HepG2 (cell line): ENCODE measurements around the gene C14orf119. TPM values are rescaled to one million over a fixed set of nuclear protein-coding genes. Genes with fewer than 3 reads are reported as not detected.
A peak's percentile ranks its signal among the peaks of the same experiment; 100 is the strongest.

Source experiments
- AGO2 ChIP-seq: fragments of 200-400 bp; formaldehyde crosslinking; optimal IDR thresholded peaks from 2 replicates; pipeline ENCODE3; 2017; ENCODE audit warnings: mild to moderate bottlenecking, low read depth, low read length, moderate library complexity
- HOXD1 ChIP-seq: sonication (generic); formaldehyde crosslinking; IDR thresholded peaks from 2 replicates; pipeline ENCODE4 v1.5.0; 2020; ENCODE audit warnings: missing genetic modification reagents
- KLF12 ChIP-seq: sonication (generic); formaldehyde crosslinking; IDR thresholded peaks from 2 replicates; pipeline ENCODE4 v1.4.0; 2020; ENCODE audit warnings: missing genetic modification reagents, borderline replicate concordance
- KLF15 ChIP-seq: sonication (generic); formaldehyde crosslinking; IDR thresholded peaks from 2 replicates; pipeline ENCODE4 v1.8.1; 2023; ENCODE audit warnings: borderline replicate concordance, mild to moderate bottlenecking, inconsistent platforms, missing genetic modification reagents, mixed read lengths
- MAF1 ChIP-seq: sonication (generic); formaldehyde crosslinking; IDR thresholded peaks from 2 replicates; pipeline ENCODE4 v1.5.0; 2020; ENCODE audit warnings: missing genetic modification reagents, borderline replicate concordance
- SETDB1 ChIP-seq: sonication (generic); formaldehyde crosslinking; IDR thresholded peaks from 2 replicates; pipeline ENCODE4 v1.5.1; 2020; ENCODE audit warnings: missing genetic modification reagents, mild to moderate bottlenecking, borderline replicate concordance
- THAP9 ChIP-seq: sonication (generic); formaldehyde crosslinking; IDR thresholded peaks from 2 replicates; pipeline ENCODE4; 2020; ENCODE audit warnings: missing genetic modification reagents, mild to moderate bottlenecking, borderline replicate concordance
- ZNF24 ChIP-seq: fragments of 450-650 bp; IDR thresholded peaks from 2 replicates; pipeline ENCODE4 v1.6.1; 2017; ENCODE audit warnings: antibody characterized with exemption, mild to moderate bottlenecking
- ZNF33A ChIP-seq: sonication (generic); formaldehyde crosslinking; IDR thresholded peaks from 2 replicates; pipeline ENCODE4 v1.5.1; 2020; ENCODE audit warnings: missing genetic modification reagents, mild to moderate bottlenecking, moderate library complexity, borderline replicate concordance
- ZNF354B ChIP-seq: sonication (generic); formaldehyde crosslinking; IDR thresholded peaks from 2 replicates; pipeline ENCODE4 v1.8.0; 2022; ENCODE audit warnings: mild to moderate bottlenecking, missing genetic modification reagents
- ZNF446 ChIP-seq: sonication (generic); formaldehyde crosslinking; IDR thresholded peaks from 2 replicates; pipeline ENCODE4 v1.5.0; 2020; ENCODE audit warnings: mild to moderate bottlenecking, missing genetic modification reagents
- ZNF460 ChIP-seq: sonication (generic); formaldehyde crosslinking; IDR thresholded peaks from 2 replicates; pipeline ENCODE4 v1.5.1; 2020; ENCODE audit warnings: missing genetic modification reagents, mild to moderate bottlenecking, borderline replicate concordance
- ZNF512B ChIP-seq: sonication (generic); formaldehyde crosslinking; IDR thresholded peaks from 2 replicates; pipeline ENCODE4 v1.5.1; 2020; ENCODE audit warnings: missing genetic modification reagents, mild to moderate bottlenecking, borderline replicate concordance
- ZNF546 ChIP-seq: sonication (generic); formaldehyde crosslinking; conservative IDR thresholded peaks from 2 replicates; pipeline ENCODE4 v1.8.1; 2023; ENCODE audit warnings: mild to moderate bottlenecking, missing genetic modification reagents
- ZNF556 ChIP-seq: sonication (generic); formaldehyde crosslinking; IDR thresholded peaks from 2 replicates; pipeline ENCODE4 v1.4.0; 2020; ENCODE audit warnings: mild to moderate bottlenecking, missing genetic modification reagents, borderline replicate concordance
- ZNF580 ChIP-seq: IDR thresholded peaks from 2 replicates; pipeline ENCODE4 v1.6.1; 2016; ENCODE audit warnings: low read depth, borderline replicate concordance
- ZNF703 ChIP-seq: sonication (generic); formaldehyde crosslinking; IDR thresholded peaks from 2 replicates; pipeline ENCODE4 v1.5.1; 2020; ENCODE audit warnings: missing genetic modification reagents, mild to moderate bottlenecking, moderate library complexity, borderline replicate concordance
- polyA plus RNA-seq, 8 experiments: library from polyadenylated mRNA; depleted of rRNA in 3 of 8; stranded (reverse) in 7 of 8; unstranded in 1 of 8; fragments of >200 nt; fragmentation: Illumina TruSeq in 4 of 8; extraction: Trizol in 4 of 8; gene quantifications; 2 replicates each; pipeline versions ENCODE4 v1.2.1 to v1.2.3, GENCODE V29; 2011 to 2016; ENCODE audit warnings: low read depth in 4 of 8, missing spikeins in 1 of 8, mixed read lengths in 1 of 8; ENCODE audit not compliant: insufficient read depth in 1 of 8
- total RNA-seq, 5 experiments: library from RNA; depleted of rRNA; stranded (reverse); fragments of >200 nt; fragmentation: Illumina TruSeq; extraction: Trizol; gene quantifications; 2 replicates each; pipeline ENCODE4 v1.2.3, GENCODE V29; 2016; ENCODE audit warnings: low read depth in 1 of 5
- TF ChIP-seq, protein P1 (sequence below): sonication (generic); formaldehyde crosslinking; IDR thresholded peaks from 2 replicates; pipeline ENCODE4 v1.5.0; 2020; ENCODE audit warnings: missing genetic modification reagents

The C14orf119 gene
- total and polyA plus RNA-seq, 2 of the 13 experiments (the other 11 are each of a cell fraction or from before 2014, with no cell fraction given), result 117 to 206 TPM

DNA sequence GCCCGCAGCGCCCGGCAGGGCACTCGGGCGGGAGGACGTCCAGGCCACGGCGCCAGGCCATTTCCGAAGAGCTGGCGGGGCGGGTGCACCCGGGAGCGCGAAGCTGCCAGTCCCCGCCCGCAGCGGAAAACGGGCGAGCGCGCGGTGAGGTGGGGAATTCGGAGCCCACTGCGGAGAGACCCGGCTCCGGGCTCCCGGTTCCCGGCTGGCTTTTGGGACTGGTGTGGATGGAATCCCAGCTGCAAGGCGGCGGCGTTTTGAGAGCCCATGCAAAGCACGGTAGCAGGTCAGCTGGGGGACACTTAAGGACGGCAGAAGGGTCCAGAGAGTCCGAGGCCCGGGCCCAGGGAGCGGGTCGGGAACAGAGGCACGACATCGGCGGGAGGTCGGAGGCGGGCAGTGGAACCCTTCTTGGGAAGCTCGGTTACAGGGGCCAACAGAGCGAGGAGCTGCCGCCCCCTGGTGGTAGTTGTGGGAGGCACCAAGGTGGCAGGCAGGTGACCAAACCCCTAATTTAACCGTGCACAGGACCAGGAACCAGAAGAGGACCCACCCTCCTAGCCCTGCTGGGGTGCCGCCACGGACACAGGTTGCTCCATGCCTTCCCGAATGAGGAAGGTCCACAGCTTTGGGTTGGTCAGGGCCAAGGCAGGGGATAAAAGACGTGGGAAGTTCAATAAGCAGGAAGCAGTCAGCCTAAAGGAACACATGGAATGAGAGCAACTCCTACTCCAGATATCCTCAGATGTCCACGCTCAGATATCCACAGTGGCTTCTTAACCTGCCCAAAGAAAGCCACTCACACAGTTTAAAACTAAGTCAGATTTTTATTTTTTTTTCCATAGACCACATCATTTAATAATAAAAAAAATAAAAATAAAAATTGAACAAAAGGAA lies 37.3 kb upstream of the C14orf119 start (continued):
- TF ChIP-seq THAP9 (CRISPR knock-in tag), result peak; percentile 88
- peak; percentile 92 for TF ChIP-seq HOXD1
- peak; percentile 100 for TF ChIP-seq AGO2
- 0 out of 2 replicates have a peak, but pooled peaks have one; percentile 24 for TF ChIP-seq ZNF24
- TF ChIP-seq ZNF460 (CRISPR knock-in tag), result no peak; the same call in 1 of the 2 replicates
- TF ChIP-seq ZNF33A (CRISPR knock-in tag), result no peak
- TF ChIP-seq ZNF556 (CRISPR knock-in tag), result peak; percentile 98
- TF ChIP-seq KLF12 (CRISPR knock-in tag), result peak; percentile 93
- no peak; the same call in 1 of the 2 replicates for TF ChIP-seq MAF1 (CRISPR knock-in tag)
- peak; percentile 91 for TF ChIP-seq KLF15
- peak; percentile 100; the same call in 1 of the 2 replicates for TF ChIP-seq ZNF512B (CRISPR knock-in tag)
- no peak; the same call in 1 of the 2 replicates for TF ChIP-seq ZNF703
- peak; percentile 91 for TF ChIP-seq ZNF580
- 0 out of 2 replicates have a peak, but pooled peaks have one; percentile 28 for TF ChIP-seq ZNF354B (CRISPR knock-in tag)
- TF ChIP-seq ZNF546 (CRISPR knock-in tag), result no peak; the same call in 1 of the 2 replicates
- TF ChIP-seq, protein P1, sequence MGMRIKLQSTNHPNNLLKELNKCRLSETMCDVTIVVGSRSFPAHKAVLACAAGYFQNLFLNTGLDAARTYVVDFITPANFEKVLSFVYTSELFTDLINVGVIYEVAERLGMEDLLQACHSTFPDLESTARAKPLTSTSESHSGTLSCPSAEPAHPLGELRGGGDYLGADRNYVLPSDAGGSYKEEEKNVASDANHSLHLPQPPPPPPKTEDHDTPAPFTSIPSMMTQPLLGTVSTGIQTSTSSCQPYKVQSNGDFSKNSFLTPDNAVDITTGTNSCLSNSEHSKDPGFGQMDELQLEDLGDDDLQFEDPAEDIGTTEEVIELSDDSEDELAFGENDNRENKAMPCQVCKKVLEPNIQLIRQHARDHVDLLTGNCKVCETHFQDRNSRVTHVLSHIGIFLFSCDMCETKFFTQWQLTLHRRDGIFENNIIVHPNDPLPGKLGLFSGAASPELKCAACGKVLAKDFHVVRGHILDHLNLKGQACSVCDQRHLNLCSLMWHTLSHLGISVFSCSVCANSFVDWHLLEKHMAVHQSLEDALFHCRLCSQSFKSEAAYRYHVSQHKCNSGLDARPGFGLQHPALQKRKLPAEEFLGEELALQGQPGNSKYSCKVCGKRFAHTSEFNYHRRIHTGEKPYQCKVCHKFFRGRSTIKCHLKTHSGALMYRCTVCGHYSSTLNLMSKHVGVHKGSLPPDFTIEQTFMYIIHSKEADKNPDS (CRISPR knock-in tag), result no peak
- 0 out of 2 replicates have a peak, but pooled peaks have one; percentile 85 for TF ChIP-seq ZNF446 (CRISPR knock-in tag)
- no peak for TF ChIP-seq SETDB1 (CRISPR knock-in tag)
